ENCODE data around the gene MAEA.

The MAEA gene

DNA sequence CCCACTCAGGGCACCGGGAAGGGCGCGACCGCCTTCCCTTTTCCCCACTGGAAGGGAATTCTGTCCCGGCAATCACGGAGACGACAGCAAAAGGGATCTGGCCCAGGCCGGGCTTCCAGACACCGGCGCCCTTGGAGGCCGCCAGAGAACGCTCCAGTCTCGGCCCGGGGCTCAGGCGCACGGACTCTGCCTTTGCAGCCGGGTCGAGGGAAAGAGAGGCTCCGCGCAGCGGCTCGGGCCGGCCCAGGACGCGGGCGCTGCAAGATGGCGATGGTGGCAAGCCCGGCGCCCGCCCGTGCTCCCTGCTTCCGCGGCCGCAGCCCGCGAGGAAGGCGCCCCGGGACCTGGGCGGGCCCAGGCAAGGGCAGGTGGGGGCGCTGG, 41.8 kb upstream of the MAEA start:
- peak overlapping the region; percentile 49 for H2AFZ ChIP-seq (ENCODE audit: low read depth)
- no peaks in the 10 kb centered on the region for H3K36me3 ChIP-seq (ENCODE audit: insufficient read depth)
- no peaks in the 10 kb centered on the region for H3K4me1 ChIP-seq (ENCODE audit: low read depth, poor library complexity, severe bottlenecking)
- peaks cover 47% of the 10 kb centered on the region for H3K79me2 ChIP-seq (ENCODE audit: insufficient read depth, low read depth)
- no peaks in the 10 kb centered on the region for H3K27me3 ChIP-seq (ENCODE audit: insufficient read depth, low read depth)
- H3K4me2 ChIP-seq, result peak overlapping the region; percentile 51; the same call in 1 of the 2 replicates
- peak overlapping the region; percentile 90 for H3K27ac ChIP-seq
- H3K9ac ChIP-seq, result peak overlapping the region; percentile 89
- TF ChIP-seq CTCF (conservative IDR thresholded peaks at IDR 0.05; ENCODE audit: low read depth, low read length), result no peak
- H4K20me1 ChIP-seq (ENCODE audit: insufficient read depth), result no peaks in the 10 kb centered on the region
- peak overlapping the region; percentile 33 for H3K4me3 ChIP-seq (IDR thresholded peaks at IDR 0.05; ENCODE audit: insufficient read depth, low read depth, low read length)

DNA sequence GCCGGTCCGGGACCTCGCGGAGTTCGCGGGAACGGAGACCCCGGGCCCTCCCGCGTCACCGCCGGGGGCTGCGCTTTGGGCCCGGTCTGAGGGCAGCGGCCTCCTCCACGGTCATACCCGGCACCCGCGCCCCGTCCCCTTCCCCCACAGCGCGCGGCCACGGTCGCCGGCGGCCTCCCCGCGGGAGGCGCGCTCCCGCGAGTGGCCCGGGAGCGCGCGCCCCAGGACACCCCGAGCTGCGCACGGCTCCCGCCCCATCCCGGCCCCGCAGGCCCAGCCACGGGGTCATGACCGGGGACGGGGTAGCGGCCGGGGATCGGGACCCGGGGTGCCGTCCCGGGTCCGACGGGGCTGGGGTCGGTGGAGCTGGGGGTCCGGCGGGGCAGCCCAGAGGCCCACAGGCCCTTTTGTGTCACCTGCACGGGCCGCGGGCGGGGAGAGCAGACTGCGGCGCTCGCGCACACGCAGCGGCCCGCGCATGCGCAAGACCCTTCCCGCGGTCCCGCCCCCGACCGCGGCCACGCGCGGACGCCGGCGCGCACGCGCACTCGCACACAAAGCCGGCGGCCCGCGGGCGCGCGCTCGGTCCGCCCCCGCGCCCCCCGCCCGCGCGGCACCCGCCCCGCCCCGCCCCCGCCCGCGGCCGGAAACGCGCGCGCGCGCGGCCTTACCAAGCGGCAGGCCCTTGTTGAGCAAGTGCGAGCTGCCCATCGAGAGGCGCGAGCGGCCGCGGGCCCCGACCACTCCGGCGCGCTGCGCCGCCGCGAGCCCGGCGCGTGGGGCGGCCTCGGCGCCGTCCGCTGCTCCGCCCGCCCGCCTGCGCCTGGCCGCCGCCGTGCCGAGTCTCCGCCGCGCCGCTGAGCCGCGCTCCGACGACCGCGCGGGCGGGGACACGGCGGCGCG, 41.2 kb upstream of the MAEA start, which contains the start of gene CTBP1:
Gene CTBP1 (minus strand): TSS at position 886 of the 903 bp plus-strand sequence. CDS start 7,799 bp downstream, outside the sequence.
- peaks cover 40% of the 10 kb centered on the region for H3K79me2 ChIP-seq (ENCODE audit: insufficient read depth, low read depth)
- H3K36me3 ChIP-seq (ENCODE audit: insufficient read depth), result no peaks in the 10 kb centered on the region
- TF ChIP-seq CTCF (conservative IDR thresholded peaks at IDR 0.05; ENCODE audit: low read depth, low read length), result no peak

DNA sequence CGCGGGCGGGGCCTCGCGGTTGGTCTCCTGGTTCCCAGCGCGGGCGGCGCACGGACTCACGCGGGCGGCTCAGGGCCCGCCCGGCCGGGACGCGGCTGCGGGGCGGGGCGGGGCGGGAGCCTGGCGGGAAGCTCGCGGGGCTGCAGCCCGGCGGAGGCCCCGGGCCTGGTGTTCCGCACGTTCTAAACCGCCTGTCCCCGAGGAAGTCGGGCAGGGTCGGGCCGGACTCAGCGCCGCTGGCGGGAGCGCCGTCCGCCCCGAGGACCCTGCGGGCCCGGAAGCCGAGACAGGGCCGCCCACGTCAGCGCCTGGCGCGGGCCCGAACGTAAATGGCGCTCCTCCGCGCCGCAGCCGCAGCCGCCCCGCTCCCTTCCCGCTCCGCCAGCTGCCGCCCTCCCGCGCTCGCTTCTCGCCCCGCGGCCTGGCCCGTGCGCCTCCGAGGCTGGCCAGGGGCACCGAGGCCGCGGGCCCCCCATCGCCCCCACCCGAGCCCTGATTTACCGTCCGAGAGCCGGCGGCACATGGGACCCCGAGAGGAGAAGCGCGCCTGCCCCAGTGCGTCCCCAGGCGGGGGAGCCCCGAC, 40.5 kb upstream of the MAEA start:
- no peaks in the 10 kb centered on the region for H3K27me3 ChIP-seq (ENCODE audit: insufficient read depth, low read depth)
- H4K20me1 ChIP-seq (ENCODE audit: insufficient read depth), result no peaks in the 10 kb centered on the region
- H3K4me2 ChIP-seq, result peak overlapping the region; percentile 48
- peaks cover 34% of the 10 kb centered on the region for H3K79me2 ChIP-seq (ENCODE audit: insufficient read depth, low read depth)
- H3K4me1 ChIP-seq (ENCODE audit: low read depth, poor library complexity, severe bottlenecking), result no peaks in the 10 kb centered on the region
- TF ChIP-seq CTCF (conservative IDR thresholded peaks at IDR 0.05; ENCODE audit: low read depth, low read length), result no peak
- peak overlapping the region; percentile 86 for H3K27ac ChIP-seq
- H3K36me3 ChIP-seq (ENCODE audit: insufficient read depth), result no peaks in the 10 kb centered on the region
- H2AFZ ChIP-seq (ENCODE audit: low read depth), result peak overlapping the region; percentile 73
- H3K4me3 ChIP-seq (IDR thresholded peaks at IDR 0.05; ENCODE audit: insufficient read depth, low read depth, low read length), result peak overlapping the region; percentile 8
- peak overlapping the region; percentile 97 for H3K9ac ChIP-seq

More for the DNA sequence above, 41.2 kb upstream of the MAEA start, which contains the start of gene CTBP1:
- Histone ChIP-seq H2AFZ (ENCODE audit: low read depth) (peak within 1 kb of the TSS; percentile 73), H3K27ac (peak within 1 kb of the TSS; percentile 90), H3K27me3 (ENCODE audit: insufficient read depth, low read depth) (no peaks in the 10 kb centered on the region), H3K9ac (peak within 1 kb of the TSS; percentile 97), H3K4me1 (ENCODE audit: low read depth, poor library complexity, severe bottlenecking) (no peaks in the 10 kb centered on the region), H4K20me1 (ENCODE audit: insufficient read depth) (no peaks in the 10 kb centered on the region), H3K4me2 (peak within 1 kb of the TSS; percentile 51), H3K4me3 (IDR thresholded peaks at IDR 0.05; ENCODE audit: insufficient read depth, low read depth, low read length) (peak within 1 kb of the TSS; percentile 33)

- Histone ChIP-seq H2AFZ (ENCODE audit: low read depth) (peak overlapping the region; percentile 73), H4K20me1 (ENCODE audit: insufficient read depth) (no peaks in the 10 kb centered on the region), H3K36me3 (ENCODE audit: insufficient read depth) (no peaks in the 10 kb centered on the region), H3K27ac (peak overlapping the region; percentile 86), H3K79me2 (ENCODE audit: insufficient read depth, low read depth) (peaks cover 27% of the 10 kb centered on the region), H3K4me3 (IDR thresholded peaks at IDR 0.05; ENCODE audit: insufficient read depth, low read depth, low read length) (peak overlapping the region; percentile 8), H3K4me2 (peak overlapping the region; percentile 48), H3K4me1 (ENCODE audit: low read depth, poor library complexity, severe bottlenecking) (no peaks in the 10 kb centered on the region), H3K27me3 (ENCODE audit: insufficient read depth, low read depth) (no peaks in the 10 kb centered on the region), H3K9ac (peak overlapping the region; percentile 97)
- TF ChIP-seq CTCF (conservative IDR thresholded peaks at IDR 0.05; ENCODE audit: low read depth, low read length), result no peak
These were observed 39.8 kb upstream of the MAEA start for GRCh38 chr4:1249731-1250526.

All from KMS-11 (cell line).